ENCODE measurements around the gene MYO1C. TPM values are rescaled to one million over a fixed set of nuclear protein-coding genes. Genes with fewer than 3 reads are reported as not detected.

Gene MYO1C
- total and polyA plus RNA-seq, 2 of the 8 experiments (the other 6 are each of a cell fraction or from before 2014, with no cell fraction given): 40.1 to 78.6 TPM

DNA sequence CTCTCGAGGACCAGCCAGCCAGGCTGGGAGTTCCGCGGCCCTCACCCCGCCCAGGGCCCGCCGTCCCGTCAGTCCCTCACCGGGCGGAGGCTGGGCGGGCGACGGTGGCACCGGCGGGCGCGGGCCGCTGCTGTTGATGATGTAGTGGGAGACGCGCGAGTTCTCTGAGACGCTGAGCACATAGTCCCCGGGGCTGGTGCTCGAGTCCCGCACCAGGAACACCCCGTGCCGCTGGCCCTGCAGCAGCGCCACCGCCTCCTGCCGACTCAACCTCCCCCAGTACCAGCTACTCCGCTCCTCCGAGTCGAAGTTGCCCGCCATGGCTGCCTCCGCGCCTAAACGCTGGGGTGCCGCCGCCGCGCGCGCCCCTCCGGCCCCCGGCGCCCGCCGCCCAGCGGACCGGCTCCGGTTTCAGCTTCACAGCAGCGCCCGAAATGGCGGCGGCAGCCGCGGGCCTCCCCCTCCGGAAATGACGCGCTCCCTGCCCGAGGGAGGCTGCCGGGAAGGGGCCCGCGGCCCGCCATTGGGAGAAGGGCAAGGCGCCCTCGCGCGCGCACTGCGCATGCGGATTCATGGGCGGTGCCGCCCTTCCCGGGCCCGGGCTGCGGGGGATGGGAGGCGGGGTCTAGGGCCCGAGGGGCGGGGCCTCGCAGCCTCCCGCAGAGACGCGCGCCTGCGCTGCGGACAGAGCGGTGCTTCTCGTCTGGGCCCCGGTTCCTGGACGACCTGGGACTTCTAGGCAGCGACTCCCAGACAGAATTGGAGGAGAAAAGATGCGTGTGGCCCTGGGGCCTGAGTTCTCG is 36.5 kb downstream of the MYO1C start, which contains the start of gene CRK (continued):
- no peak for TF ChIP-seq TEAD4 (IDR thresholded peaks at IDR 0.05; ENCODE audit: low read depth, low read length)
- TF ChIP-seq HDAC6 (IDR thresholded peaks at IDR 0.05; ENCODE audit: low read depth, low read length): no peak
- TF ChIP-seq RFX5 (IDR thresholded peaks at IDR 0.05; ENCODE audit: borderline replicate concordance, low read depth, low read length): no peak
- TF ChIP-seq ASH2L (IDR thresholded peaks at IDR 0.05; ENCODE audit: low read length): peak; percentile 70
- peak; percentile 98 for TF ChIP-seq PHF8 (conservative IDR thresholded peaks at IDR 0.05; ENCODE audit: low read depth, low read length)
